SH-SY5Y (cell line): ENCODE results near the gene FAM240A.

Experiments
- GATA2 ChIP-seq: IDR thresholded peaks from 2 replicates; pipeline ENCODE4 v1.6.1; 2011; ENCODE audit warnings: mild to moderate bottlenecking, low read depth, low read length
- GATA3 ChIP-seq: IDR thresholded peaks from 2 replicates; pipeline ENCODE4 v1.6.1; 2011; ENCODE audit warnings: low read depth, mild to moderate bottlenecking, low read length, moderate library complexity

DNA sequence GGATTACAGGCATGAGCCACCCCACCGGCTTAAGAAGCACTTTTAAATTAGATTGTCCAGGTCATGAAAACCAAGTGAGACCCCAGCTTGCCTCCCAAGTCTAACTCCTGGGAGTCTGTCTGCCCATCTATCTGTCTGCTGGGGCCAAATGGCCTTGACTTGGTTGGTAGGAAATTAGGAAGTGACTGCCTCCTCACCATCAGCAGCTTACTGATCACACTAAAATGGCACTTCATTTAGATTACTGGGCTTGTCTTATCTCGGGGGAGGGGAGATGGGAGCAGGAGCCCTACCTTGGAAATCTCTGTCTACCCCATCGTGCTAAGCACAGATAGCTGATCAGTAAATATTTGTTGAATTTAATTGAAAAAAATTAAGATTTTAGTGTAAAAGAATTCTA lies 40.6 kb upstream of the FAM240A start:
- TF ChIP-seq GATA2 (no peak), GATA3 (no peak)
